H1 (cell line): ENCODE results near the gene OPCML.

ENCODE experiments used
- CBX5 ChIP-seq: fragments of 300-800, 300-1000 bp; sonication (generic); IDR thresholded peaks from 2 replicates; pipeline ENCODE4 v1.7.1; 2016; ENCODE audit warnings: antibody characterized with exemption, low read length, low read depth
- EP300 ChIP-seq, 2 experiments: IDR thresholded peaks; 1 replicate in 1 of 2; 2 replicates in 1 of 2; pipeline ENCODE4 v1.6.1; 2011 to 2012; ENCODE audit warnings: low read depth in 2 of 2, low read length in 2 of 2, mild to moderate bottlenecking in 2 of 2, borderline replicate concordance in 1 of 2, inconsistent platforms in 1 of 2, moderate library complexity in 1 of 2
- EZH2 ChIP-seq: fragments of 200-600 bp; sonication (generic); IDR thresholded peaks from 2 replicates; pipeline ENCODE4 v1.7.1; 2012; ENCODE audit warnings: low read depth, mild to moderate bottlenecking, moderate library complexity, low read length, inconsistent platforms; ENCODE audit not compliant: severe bottlenecking
- GTF2F1 ChIP-seq: IDR thresholded peaks from 2 replicates; pipeline ENCODE4 v1.6.1; 2012; ENCODE audit warnings: low read depth, low read length, improper control_type of control experiment, borderline replicate concordance
- NANOG ChIP-seq: IDR thresholded peaks from 2 replicates; pipeline ENCODE4 v1.6.1; 2011; ENCODE audit warnings: low read length, low read depth, mild to moderate bottlenecking, inconsistent platforms; ENCODE audit not compliant: insufficient read depth, poor library complexity, severe bottlenecking
- POLR2AphosphoS5 ChIP-seq: IDR thresholded peaks from 2 replicates; pipeline ENCODE4 v1.6.1; 2011; ENCODE audit warnings: low read depth, low read length
- RAD21 ChIP-seq, 2 experiments: IDR thresholded peaks in 1 of 2; conservative IDR thresholded peaks in 1 of 2; 2 replicates each; pipeline ENCODE4 v1.6.1; 2011; ENCODE audit warnings: low read depth in 2 of 2, low read length in 2 of 2, improper control_type of control experiment in 1 of 2, inconsistent platforms in 1 of 2, mild to moderate bottlenecking in 1 of 2, moderate library complexity in 1 of 2
- TAF1 ChIP-seq: IDR thresholded peaks from 2 replicates; pipeline ENCODE4 v1.6.1; 2011; ENCODE audit warnings: mild to moderate bottlenecking, low read depth, low read length
- YY1 ChIP-seq: IDR thresholded peaks from 2 replicates; pipeline ENCODE4 v1.6.1; 2011; ENCODE audit warnings: low read depth, mild to moderate bottlenecking, low read length
- ZNF274 ChIP-seq: IDR thresholded peaks from 2 replicates; pipeline ENCODE4 v1.7.0; 2012; ENCODE audit warnings: low read length, borderline replicate concordance; ENCODE audit errors: extremely low read depth
- TF ChIP-seq, protein P1 (sequence below): IDR thresholded peaks from 2 replicates; pipeline ENCODE4 v1.6.1; 2012; ENCODE audit warnings: inconsistent platforms
- TF ChIP-seq, protein P2 (sequence below): IDR thresholded peaks from 2 replicates; pipeline ENCODE4 v1.6.1; 2011; ENCODE audit warnings: low read length, improper control_type of control experiment
- TF ChIP-seq, protein P3 (sequence below), 3 experiments: IDR thresholded peaks; 1 replicate in 2 of 3; 2 replicates in 1 of 3; pipeline versions ENCODE4 v1.5.1 to v1.6.1; 2011; ENCODE audit warnings: low read length in 3 of 3, mild to moderate bottlenecking in 3 of 3, inconsistent platforms in 2 of 3, low read depth in 1 of 3, moderate library complexity in 1 of 3; ENCODE audit not compliant: insufficient read depth in 1 of 3; ENCODE audit errors: control extremely low read depth in 1 of 3
- TF ChIP-seq, protein P4 (sequence below): IDR thresholded peaks from 2 replicates; pipeline ENCODE4 v1.6.1; 2011; ENCODE audit warnings: low read depth, mild to moderate bottlenecking, low read length; ENCODE audit not compliant: insufficient read depth

DNA sequence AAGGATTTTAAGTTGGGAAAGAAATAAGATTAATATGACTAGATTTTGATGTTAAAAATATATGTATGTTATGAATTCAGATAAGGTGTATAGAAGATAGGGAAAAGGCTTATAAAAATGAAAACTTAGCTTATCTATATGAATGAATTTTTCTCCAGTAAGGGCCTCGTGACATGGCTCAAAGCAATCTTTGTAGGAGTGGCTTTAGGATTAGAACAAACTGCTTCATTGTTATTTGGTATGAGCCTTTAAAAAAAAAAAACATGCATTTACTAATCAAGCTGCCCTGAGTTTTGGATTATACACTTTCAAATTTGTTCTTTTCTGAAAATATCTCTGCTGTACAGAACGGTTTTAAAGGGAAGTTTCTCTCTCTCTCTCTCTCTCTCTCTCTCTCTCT, 905.9 kb downstream of the OPCML start:
- no peak for TF ChIP-seq GTF2F1
- TF ChIP-seq EP300 (IDR thresholded peaks at IDR 0.05; ENCODE audit: borderline replicate concordance in 1 of 2, low read depth in 2 of 2, low read length in 2 of 2) = no peak
- TF ChIP-seq, protein P1, sequence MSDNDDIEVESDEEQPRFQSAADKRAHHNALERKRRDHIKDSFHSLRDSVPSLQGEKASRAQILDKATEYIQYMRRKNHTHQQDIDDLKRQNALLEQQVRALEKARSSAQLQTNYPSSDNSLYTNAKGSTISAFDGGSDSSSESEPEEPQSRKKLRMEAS = no peak
- no peak for TF ChIP-seq ZNF274
- TF ChIP-seq, protein P2, sequence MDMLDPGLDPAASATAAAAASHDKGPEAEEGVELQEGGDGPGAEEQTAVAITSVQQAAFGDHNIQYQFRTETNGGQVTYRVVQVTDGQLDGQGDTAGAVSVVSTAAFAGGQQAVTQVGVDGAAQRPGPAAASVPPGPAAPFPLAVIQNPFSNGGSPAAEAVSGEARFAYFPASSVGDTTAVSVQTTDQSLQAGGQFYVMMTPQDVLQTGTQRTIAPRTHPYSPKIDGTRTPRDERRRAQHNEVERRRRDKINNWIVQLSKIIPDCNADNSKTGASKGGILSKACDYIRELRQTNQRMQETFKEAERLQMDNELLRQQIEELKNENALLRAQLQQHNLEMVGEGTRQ = no peak
- no peak for TF ChIP-seq EZH2
- TF ChIP-seq, protein P3, sequence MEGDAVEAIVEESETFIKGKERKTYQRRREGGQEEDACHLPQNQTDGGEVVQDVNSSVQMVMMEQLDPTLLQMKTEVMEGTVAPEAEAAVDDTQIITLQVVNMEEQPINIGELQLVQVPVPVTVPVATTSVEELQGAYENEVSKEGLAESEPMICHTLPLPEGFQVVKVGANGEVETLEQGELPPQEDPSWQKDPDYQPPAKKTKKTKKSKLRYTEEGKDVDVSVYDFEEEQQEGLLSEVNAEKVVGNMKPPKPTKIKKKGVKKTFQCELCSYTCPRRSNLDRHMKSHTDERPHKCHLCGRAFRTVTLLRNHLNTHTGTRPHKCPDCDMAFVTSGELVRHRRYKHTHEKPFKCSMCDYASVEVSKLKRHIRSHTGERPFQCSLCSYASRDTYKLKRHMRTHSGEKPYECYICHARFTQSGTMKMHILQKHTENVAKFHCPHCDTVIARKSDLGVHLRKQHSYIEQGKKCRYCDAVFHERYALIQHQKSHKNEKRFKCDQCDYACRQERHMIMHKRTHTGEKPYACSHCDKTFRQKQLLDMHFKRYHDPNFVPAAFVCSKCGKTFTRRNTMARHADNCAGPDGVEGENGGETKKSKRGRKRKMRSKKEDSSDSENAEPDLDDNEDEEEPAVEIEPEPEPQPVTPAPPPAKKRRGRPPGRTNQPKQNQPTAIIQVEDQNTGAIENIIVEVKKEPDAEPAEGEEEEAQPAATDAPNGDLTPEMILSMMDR (IDR thresholded peaks at IDR 0.05; ENCODE audit: control extremely low read depth in 1 of 3, insufficient read depth in 1 of 3, low read depth in 1 of 3, low read length in 3 of 3) = no peak
- no peak for TF ChIP-seq TAF1
- TF ChIP-seq, protein P4, sequence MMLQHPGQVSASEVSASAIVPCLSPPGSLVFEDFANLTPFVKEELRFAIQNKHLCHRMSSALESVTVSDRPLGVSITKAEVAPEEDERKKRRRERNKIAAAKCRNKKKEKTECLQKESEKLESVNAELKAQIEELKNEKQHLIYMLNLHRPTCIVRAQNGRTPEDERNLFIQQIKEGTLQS = no peak
- no peak for TF ChIP-seq YY1
- TF ChIP-seq NANOG = no peak
- no peak for TF ChIP-seq CBX5
- TF ChIP-seq POLR2AphosphoS5 = no peak
- TF ChIP-seq RAD21 (IDR thresholded peaks at IDR 0.05 in 1 of 2, conservative IDR thresholded peaks at IDR 0.05 in 1 of 2; ENCODE audit: low read depth in 2 of 2, low read length in 2 of 2) = no peak
